GM12891 (cell line): ENCODE measurements around the gene MED12L.
"Not testable (repeated sequence)": the region's sequence is repeated elsewhere in the genome, so short reads cannot be mapped to it uniquely, and the experiment has no call there.

Experiments used
- POLR2A ChIP-seq: IDR thresholded peaks from 2 replicates; pipeline ENCODE4 v1.6.1; 2011; ENCODE audit warnings: low read depth, low read length, control low read depth
- POLR2AphosphoS5 ChIP-seq: IDR thresholded peaks from 2 replicates; pipeline ENCODE4 v1.6.1; 2011; ENCODE audit warnings: low read depth, low read length, control low read depth
- POU2F2 ChIP-seq: IDR thresholded peaks from 2 replicates; pipeline ENCODE4 v1.6.1; 2011; ENCODE audit warnings: low read depth, mild to moderate bottlenecking, control low read depth, low read length, moderate library complexity
- SPI1 ChIP-seq: IDR thresholded peaks from 2 replicates; pipeline ENCODE4 v1.6.1; 2011; ENCODE audit warnings: low read depth, low read length, control low read depth
- TAF1 ChIP-seq: IDR thresholded peaks from 2 replicates; pipeline ENCODE4 v1.6.1; 2011; ENCODE audit warnings: low read depth, low read length, control low read depth

- TF ChIP-seq POLR2A, POLR2AphosphoS5, SPI1, TAF1: not testable (repeated sequence)
- TF ChIP-seq POU2F2 = 0 out of 2 replicates have a peak, but pooled peaks have one; percentile 21
Measured at GRCh38 chr3:151169948-151170679, 84.7 kb downstream of the MED12L start.
